Activated CD8-positive, alpha-beta memory T cell treated with anti-CD3 and anti-CD28 coated beads for 36 hours (primary cell): ENCODE results near the gene ARRB1. TPM values are rescaled to one million over a fixed set of nuclear protein-coding genes. Genes with fewer than 3 reads are reported as not detected.
"Not testable (repeated sequence)": the region's sequence is repeated elsewhere in the genome, so short reads cannot be mapped to it uniquely, and the experiment has no call there.

ENCODE experiments used
- CTCF ChIA-PET: fragments of 350-600 bp; sonication (Branson Sonifier 250); formaldehyde crosslinking; loops from one replicate; lab custom pipeline; 2021; ENCODE audit warnings: antibody characterized with exemption; lab: Charles Lee
- POLR2A ChIA-PET: fragments of 350-600 bp; sonication (Branson Sonifier 250); formaldehyde crosslinking; loops from one replicate; lab custom pipeline; 2021; ENCODE audit warnings: antibody characterized with exemption; lab: Charles Lee
- total RNA-seq, 2 experiments: library from RNA; stranded (reverse); gene quantifications; one replicate each; pipeline ENCODE4 v1.2.3, GENCODE V29; 2021

The ARRB1 gene
- total RNA-seq, 2 experiments from 2014 or later: 10.3 to 13.0 TPM

DNA sequence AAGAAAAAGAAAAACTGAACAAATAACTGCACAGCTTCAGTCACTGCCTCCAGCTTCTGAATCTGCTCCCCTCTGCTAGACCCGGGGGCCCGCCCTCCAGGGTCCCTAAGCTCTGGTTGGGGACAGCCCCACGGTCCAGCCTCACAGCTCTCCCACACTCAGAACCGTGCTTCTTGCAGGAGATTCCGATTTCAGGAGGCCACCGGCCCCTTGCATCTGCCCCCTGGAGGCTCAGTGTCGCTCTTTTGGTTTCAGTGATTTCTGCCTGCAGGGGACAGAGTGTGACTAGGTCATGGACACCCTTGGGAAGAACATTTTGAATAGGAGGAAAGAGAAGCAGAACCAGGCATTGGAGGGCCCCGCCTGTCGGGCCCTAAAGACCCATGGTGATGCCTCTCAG, 24.7 kb upstream of the ARRB1 start:
- ChIA-PET CTCF (interaction anchor here (1.5 kb wide), 1 partner anchor 96 kb away, joined by 3 read pairs; no protein-coding TSS in a partner anchor), POLR2A (no interaction called here)

DNA sequence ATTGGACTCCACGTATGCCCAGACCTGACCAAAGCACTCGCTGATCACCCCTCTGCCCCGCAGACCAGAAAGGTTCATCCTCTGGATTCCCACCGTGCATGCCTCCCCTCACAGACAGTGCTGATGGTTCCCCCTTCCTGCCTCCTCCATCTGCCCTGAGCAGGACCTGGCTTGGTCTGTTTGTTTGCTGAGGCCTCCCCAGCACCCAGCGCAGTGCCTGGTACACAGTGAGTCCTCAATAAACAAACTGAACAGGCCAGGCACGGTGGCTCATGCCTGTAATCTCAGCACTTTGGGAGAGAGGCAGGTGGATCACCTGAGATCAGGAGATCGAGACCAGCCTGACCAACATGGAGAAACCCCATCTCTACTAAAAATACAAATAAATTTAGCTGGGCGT, 24.2 kb upstream of the ARRB1 start:
- ChIA-PET POLR2A (no interaction called here), CTCF (interaction anchor here (1.5 kb wide), 1 partner anchor 96 kb away, joined by 3 read pairs; no protein-coding TSS in a partner anchor)

DNA sequence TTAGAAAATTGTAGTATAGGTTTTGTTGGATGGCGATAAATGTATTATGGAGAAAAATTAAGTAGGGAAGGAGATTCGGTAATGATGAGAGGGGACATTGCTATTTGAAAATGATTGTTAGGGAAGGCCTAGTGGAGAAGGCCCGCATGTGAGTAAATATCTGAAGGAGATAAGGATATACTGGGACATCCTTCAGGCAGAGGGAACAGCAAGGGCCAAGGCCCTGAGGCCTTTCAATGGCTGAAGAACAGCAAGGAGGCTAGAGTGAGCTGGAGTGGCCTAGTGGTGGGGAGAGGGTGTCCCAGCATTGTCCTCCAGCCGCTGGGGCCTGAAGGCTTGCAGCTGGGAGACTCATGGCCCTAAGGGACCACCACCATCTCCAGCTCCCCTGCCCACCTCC, 23.2 kb upstream of the ARRB1 start:
- ChIA-PET CTCF (no interaction called here), POLR2A (no interaction called here)

DNA sequence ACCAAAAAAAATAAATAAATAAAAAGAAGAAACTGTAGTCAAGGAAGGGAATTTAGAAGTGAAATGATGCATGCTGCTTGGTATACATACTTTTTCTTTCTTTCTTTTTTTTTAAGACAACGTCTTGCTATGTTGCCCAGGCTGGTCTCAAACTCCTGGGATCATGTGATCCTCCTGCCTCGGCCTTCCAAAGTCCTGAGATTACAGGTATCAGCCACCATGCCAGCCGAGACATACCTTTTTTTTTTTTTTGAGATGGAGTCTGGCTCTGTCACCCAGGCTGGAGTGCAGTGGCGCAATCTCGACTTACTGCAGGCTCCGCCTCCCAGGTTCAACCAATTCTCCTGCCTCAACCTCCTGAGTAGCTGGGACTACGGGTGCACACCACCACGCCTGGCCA, 21.7 kb upstream of the ARRB1 start:
- POLR2A ChIA-PET: no interaction called here

DNA sequence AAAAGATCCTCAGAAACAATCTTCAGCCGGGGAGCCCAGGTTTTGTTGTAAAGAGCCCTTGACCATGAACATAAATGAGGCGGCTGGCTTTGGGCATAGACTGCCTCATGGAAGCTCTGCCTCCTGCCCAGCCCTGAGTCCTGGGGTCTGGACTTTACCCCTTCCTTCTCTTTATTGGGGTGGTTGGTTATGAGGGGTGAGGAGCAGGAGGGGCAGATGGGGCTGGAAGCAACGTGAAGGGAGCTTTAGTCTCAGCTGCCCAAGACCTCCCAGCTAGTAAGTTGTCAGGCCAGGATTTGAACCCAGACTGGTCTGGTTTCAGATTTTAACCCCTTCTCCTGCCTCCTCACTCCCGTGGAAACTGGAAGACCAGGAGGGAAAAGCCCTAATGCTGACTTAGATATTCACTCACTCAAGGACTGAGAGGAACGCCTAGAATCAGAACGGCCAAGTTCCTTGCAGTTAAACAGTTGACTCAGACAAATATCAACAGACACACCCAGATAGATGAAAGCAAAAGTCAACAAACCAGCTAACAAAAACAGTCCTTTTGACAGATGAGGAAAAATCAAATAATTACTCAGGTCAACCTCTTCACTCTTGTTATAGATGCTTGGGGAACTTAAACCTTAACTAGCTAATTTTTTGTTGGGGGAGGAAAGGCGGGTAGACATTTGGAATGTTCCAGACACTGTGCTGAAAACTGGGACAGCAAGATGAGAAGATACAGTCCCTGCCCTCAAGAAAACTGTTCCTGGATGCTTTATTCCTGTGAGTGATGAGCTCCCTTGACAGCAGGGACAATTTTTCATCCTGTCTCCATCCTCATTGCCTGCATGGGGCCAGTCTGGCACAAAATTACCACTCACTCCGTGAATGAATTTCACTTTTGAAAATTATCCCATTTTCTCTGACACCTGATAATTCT, 20.8 kb upstream of the ARRB1 start:
- CTCF ChIA-PET: interaction anchor here (0.6 to 1.9 kb wide), 4 partner anchors 10 to 130 kb away, joined by 3 to 6 read pairs (median 3); no protein-coding TSS in a partner anchor
- POLR2A ChIA-PET: no interaction called here

More for the DNA sequence above, 21.7 kb upstream of the ARRB1 start:
- CTCF ChIA-PET: interaction anchor here (1.9 kb wide), 1 partner anchor 15 kb away, joined by 6 read pairs; no protein-coding TSS in a partner anchor

DNA sequence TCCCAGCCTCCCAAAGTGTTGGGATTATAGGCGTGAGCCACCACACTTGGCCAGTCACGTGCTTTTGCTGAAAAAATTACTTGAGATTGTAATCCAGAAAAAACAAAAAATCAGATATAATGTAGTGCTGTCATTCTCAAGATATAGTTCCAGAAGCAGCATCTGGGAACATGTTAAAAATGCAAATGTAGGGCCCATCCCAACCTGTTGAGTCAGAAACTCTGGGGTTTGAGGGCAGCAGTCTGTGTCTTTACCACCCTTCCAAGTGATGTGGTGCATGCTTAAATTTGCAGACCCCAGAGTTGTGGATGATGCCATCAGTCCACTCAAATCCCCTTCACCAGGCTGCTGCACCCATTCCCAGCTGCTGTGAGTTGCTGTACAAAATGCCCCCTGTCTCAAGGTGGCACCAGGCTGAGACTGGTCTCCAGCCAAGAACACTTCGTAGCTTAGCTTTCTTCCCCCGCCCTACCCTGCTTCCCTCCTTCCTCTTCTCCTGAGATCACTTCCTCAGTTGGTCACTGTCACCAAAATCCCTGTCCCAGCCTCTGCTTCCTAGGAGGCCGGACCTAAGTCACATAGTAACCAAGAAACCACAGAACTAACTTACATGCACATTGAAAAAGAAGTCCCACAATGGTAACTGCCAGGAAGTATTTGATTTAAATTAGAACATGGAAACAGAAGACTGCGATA, 18.2 kb upstream of the ARRB1 start:
- ChIA-PET POLR2A (interaction anchor here (0.7 kb wide), 1 partner anchor 447 kb away, joined by 5 read pairs; no protein-coding TSS in a partner anchor), CTCF (interaction anchor here (0.7 to 1.0 kb wide), 3 partner anchors 17 to 18 kb away, joined by 3 to 5 read pairs (median 3); no protein-coding TSS in a partner anchor)

DNA sequence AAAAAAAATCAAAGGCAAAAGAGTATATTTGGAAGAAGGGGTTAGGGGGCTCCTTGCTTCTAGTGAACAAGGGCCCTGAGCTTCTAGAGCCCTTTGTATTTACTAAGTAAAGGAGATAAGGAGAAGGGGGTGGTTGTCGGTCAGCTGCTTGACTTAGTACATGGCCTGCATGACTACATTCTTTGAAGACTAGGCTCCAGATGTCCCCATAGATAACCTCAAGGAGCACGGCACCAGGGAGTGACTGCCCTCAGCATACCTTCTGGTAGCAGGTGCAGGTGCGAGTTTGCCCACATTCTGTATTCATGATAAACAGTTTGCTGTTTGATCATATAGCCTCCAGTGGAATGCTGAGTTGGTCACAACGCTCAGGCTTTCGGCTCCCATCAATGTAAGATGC, 15.4 kb upstream of the ARRB1 start:
- POLR2A ChIA-PET: interaction anchor here (0.6 kb wide), 1 partner anchor 9 kb away, joined by 6 read pairs; no protein-coding TSS in a partner anchor
- CTCF ChIA-PET: not testable (repeated sequence)

DNA sequence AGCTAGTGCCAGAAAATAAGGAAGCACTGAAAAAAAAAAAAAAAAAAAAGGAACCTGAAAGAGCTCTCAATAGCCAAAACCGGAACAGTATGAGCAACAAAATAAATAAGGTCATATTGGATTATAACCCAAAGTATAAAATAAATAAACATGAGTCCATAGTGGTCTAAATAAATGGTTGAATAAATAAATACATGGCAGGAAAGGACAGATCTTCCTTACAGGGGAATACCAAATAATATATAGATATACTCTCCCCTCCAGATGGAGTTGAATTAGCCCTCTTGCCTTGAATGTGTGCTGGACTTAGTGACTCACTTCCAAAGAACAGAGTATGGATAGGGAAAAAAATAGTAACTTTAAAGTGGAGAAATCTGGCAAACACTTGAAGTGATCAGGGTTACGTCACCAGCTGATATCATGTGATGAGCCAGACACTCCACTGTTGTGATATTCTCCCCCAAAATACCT, 14.3 kb upstream of the ARRB1 start:
- POLR2A ChIA-PET: no interaction called here
- CTCF ChIA-PET: interaction anchor here (0.6 to 0.7 kb wide), 2 partner anchors 76 to 212 kb away, joined by 3 to 4 read pairs; no protein-coding TSS in a partner anchor

DNA sequence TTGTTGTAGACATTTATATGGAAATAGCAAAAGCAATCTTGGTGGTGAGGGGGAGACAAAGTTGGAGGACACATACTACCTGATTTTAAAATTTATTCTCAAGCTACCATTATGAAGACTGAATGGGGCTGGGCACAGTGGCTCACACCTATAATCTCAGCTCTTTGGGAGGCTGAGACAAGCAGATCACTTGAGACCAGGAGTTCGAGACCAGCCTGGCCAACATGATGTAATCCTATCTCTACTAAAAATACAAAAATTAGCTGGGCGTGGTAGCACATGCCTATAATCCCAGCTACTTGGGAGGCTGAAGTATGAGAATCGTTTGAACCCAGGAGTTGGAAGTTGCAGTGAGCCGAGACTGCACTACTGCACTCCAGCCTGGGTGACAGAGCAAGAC, 10.8 kb upstream of the ARRB1 start:
- CTCF ChIA-PET: interaction anchor here (0.7 to 1.2 kb wide), 4 partner anchors 9 to 36 kb away, joined by 3 to 5 read pairs (median 3); no protein-coding TSS in a partner anchor
- POLR2A ChIA-PET: not testable (repeated sequence)

DNA sequence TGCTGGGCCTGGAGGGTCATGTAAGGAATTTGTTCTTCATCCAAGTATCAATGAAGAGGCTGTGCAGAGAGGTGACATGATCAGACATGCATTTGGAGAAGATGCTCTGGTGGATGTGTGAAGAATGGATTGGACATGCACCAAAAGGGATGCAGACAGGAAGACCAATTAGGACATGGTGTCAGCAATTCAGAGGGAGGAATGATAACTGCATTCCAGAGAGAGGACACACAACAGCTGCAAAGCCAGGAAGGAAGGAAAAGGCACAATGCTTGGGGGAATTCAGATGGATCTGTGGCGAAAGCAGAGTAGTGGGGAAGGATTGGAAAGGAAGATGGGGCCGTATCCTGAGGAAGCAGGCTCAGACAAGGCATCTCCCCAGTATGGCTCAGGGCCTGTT, 5.2 kb upstream of the ARRB1 start:
- ChIA-PET POLR2A (no interaction called here), CTCF (no interaction called here)

DNA sequence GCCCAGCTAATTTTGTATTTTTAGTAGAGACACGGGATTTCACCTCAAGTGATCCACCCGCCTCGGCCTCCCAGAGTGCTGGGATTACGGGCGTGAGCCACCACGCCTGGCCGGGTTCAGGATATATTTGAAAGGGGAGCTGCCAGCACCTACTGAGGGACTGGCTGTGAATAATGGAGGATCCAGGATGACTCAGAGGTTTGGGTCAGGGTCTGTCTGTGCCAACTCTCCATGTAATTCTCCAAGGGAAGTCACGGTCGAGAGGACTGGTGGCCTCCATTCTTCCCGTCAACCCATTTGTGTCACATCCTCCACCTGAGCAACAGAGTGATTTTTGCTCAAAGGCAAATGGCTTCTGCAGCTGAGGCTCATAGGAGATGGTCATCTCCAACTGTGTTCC, 3.6 kb upstream of the ARRB1 start:
- CTCF ChIA-PET: no interaction called here
- POLR2A ChIA-PET: no interaction called here

DNA sequence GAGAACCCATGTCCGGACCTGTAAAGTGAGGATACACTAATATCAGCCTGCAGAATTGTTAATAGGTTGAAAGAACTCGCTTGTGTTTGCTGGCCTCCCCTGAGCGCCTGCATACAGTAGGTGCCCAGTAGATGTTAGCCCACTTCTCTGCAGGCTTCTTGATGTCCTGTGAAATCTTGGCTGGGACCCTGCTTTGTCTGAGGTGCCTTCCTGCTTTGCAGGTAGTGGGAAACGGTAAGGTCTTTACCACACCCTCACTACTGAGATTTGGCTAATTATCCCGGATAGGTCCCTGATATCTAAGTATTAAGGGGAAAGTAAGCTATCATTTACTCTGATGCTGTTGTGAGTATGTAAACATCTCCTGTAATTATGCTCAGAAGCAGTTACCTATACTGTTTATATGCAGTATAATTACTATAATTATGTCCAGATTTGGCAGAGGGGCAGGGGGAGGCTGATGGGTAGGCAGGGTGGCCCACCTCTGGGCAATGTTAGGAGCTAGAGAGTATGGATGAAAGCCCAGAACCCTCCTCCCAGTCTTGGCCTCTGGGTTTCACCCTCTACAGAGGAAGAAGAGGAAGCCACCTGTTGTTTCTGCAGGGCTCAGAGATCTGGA, 1.2 kb upstream of the ARRB1 start:
- ChIA-PET POLR2A (interaction anchor here (0.8 kb wide), 1 partner anchor 12 kb away, joined by 7 read pairs; no protein-coding TSS in a partner anchor), CTCF (interaction anchor here (0.6 to 2.4 kb wide), 9 partner anchors 10 to 363 kb away, joined by 3 to 7 read pairs (median 3); no protein-coding TSS in a partner anchor)

DNA sequence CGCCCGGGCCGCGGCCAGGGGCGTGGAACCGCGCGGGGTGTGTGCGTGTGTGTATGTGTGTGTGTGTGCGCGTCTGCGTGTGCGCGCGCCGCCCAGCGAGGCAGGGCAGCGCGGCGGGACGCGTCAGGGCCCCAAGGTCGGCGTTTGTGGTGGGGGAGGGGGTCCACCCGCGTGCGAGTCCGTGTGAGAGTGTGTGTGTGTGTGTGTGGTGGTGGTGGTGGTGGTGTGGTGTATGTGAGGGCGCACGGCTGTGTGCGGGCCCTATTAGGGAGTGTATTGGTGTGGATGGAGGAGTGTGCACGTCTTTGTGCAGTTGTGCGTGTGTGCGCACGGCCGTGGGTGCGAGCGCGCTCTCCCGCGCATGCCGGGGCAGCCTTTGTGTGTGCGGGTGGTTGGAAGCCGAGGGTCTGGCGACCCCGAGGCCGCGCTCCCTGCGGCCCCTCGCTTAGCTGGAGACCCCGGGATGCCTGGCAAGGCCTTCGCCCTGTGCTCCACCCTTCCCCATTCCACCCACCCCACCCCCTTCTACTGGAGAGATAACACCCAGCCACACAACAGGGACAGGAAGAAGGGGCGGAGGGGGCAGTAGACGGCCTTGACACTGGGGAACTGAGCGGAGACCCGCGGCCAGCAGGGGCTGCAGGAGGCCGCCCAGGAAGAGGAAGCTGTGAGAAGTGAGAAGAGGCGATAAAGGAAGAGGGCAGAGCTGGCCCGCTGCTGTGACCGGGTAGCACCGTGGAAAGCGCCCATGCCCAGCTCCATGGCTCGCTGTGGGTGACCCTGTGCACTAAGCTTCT, 528 bp upstream of the ARRB1 start:
- POLR2A ChIA-PET: interaction anchor here (0.8 kb wide), 1 partner anchor 12 kb away, joined by 7 read pairs; no protein-coding TSS in a partner anchor
- CTCF ChIA-PET: interaction anchor here (0.6 to 2.4 kb wide), 10 partner anchors 11 to 363 kb away, joined by 3 to 7 read pairs (median 3); no protein-coding TSS in a partner anchor

DNA sequence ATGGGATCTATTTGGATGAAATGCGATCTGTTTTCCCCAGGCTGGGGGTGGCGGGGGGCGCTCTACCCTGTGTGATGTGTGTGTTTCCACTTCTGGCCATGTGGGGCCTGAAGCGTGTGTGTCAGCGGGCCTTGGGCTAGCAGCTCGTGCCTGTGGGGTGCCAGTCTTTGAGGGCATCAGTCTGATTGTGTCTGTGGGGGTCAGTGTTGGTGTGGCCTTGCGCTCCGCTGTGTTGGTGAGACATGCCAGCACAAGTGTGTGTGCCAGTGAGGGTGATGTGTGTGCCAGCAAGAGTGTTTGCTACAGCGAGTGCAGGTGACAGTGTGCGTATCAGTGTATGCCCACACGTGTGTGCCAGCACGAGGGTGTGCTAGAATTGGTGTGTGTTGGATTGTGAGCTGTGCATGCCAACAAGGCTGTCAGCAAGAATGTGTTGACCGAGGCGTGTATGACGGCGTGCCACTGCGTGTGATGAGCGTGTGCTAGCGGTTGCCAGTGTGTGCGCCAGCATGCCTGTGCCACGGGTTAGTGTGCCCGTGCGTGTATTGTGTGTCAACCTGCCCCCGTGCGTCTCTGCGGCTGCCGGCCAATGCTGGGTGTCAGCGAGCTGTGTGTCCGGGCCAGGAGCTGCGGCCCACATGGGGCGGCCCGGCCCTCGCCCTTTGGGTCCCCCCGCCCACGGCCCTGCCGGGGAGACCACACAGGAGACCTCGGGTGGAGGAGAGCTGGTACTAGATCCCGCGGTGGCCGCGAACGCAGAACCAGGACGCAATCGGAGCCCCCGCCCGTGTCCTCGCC, 519 bp downstream of the ARRB1 start:
- ChIA-PET POLR2A (no interaction called here), CTCF (interaction anchor here (0.9 to 1.3 kb wide), 2 partner anchors 10 to 33 kb away, joined by 3 read pairs; no protein-coding TSS in a partner anchor)

DNA sequence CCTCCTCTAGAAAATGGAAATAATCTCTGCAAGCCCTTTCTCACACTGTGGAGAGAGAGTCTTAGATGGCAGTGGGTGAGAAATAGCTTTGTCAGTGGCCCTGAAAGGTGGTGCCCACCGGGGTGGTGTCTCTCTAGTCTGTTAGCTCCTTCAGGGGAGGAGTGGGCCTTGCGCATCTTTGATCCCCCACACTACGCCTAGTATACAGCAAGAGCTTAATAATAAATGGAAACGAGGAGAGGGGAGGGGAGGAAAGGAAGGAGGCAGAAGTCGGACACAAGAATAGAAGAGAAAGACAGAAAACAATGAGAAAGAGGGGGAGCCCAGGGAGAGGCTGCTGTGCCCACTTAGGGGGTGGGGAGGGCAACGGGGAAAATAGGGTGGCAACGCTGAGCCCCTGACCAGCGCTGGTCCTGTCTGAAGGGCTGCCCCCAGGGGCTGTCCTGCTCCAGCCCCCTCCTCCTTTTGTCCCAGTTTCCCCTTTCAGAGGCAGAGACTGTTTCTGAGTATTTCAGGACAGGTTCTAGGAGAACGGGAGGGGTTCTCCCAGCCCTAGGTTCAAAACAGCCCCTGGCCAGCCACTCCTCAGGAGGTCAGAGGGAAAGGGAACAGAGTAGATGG, 1.2 kb downstream of the ARRB1 start:
- ChIA-PET POLR2A (no interaction called here), CTCF (interaction anchor here (0.8 to 1.3 kb wide), 3 partner anchors 9 to 34 kb away, joined by 3 to 5 read pairs (median 3); no protein-coding TSS in a partner anchor)

DNA sequence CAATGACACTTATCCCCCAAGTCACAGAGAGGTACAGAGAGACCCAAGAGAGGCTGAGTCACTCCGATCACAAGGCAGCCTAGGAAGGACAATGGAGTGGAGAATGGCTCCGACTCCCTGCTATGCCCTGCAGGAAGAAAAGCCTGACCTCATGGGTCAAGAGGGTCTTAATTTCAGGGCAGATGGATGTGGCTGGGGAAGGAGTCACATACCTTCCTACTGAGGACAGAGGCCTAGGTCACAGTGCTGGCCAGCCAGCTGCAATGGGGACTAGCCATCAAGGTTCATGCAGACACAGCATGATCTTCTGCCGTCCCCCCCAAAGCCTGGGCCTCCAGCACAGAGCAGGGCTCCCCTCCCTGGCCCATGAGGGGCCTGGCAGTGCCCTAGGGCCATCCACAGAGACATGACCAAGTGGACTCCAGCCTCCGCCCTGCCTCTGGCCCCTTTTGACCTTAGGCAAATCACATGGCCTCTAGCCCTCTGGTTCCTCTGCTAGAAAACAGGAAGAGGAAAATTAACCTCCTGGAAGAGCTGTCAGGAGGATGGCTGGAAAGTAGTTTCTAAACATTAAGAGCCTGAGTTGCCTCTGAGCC, 1.8 kb downstream of the ARRB1 start:
- ChIA-PET POLR2A (no interaction called here), CTCF (interaction anchor here (0.8 to 1.2 kb wide), 2 partner anchors 9 to 10 kb away, joined by 3 to 5 read pairs; no protein-coding TSS in a partner anchor)
